B cell (primary cell): ENCODE results near the gene CRACR2A. TPM values are rescaled to one million over a fixed set of nuclear protein-coding genes. Genes with fewer than 3 reads are reported as not detected.

Experiments
- ATAC-seq: fragments of 200-7000 bp; cut with Tn5 transposase; one replicate; pipeline ENCODE4 v1.10.0; 2021; ENCODE audit warnings: low read depth, mild to moderate bottlenecking, moderate number of reproducible peaks, moderate library complexity
- CTCF ChIA-PET: fragments of 350-600 bp; sonication (Branson Sonifier 250); formaldehyde crosslinking; loops from one replicate; lab custom pipeline; 2021; ENCODE audit warnings: antibody characterized with exemption, inconsistent platforms; lab: Charles Lee
- POLR2A ChIA-PET: fragments of 350-600 bp; sonication (Branson Sonifier 250); formaldehyde crosslinking; loops from one replicate; lab custom pipeline; 2021; ENCODE audit warnings: antibody characterized with exemption; lab: Charles Lee
- DNase-seq: peaks from one replicate; pipeline ENCODE4 v3.0.0; 2013
- H2AFZ ChIP-seq: 2 replicates; pipeline ENCODE4 v1.6.1; 2012; ENCODE audit warnings: mild to moderate bottlenecking, low read depth, low read length; ENCODE audit not compliant: insufficient read depth, poor library complexity, severe bottlenecking
- H3K27ac ChIP-seq, 2 donors: 1 replicate in 1 of 2; 2 replicates in 1 of 2; pipeline ENCODE4 v1.5.1; 2012 to 2013; ENCODE audit warnings: low read length in 2 of 2, mild to moderate bottlenecking in 2 of 2, moderate library complexity in 1 of 2
- H3K27me3 ChIP-seq, 4 experiments: fragments of 200-600 bp in 1 of 4; sonication (generic) in 1 of 4; replicated peaks in 1 of 4; 1 replicate in 2 of 4; 2 replicates in 2 of 4; pipeline versions ENCODE4 v1.6.1 to v1.7.0; 2013 to 2016; ENCODE audit warnings: low read length in 3 of 4, mild to moderate bottlenecking in 2 of 4, mixed read lengths in 1 of 4, moderate library complexity in 1 of 4; ENCODE audit not compliant: insufficient read depth in 4 of 4, control insufficient read depth in 3 of 4; ENCODE audit errors: control extremely low read depth in 1 of 4
- H3K36me3 ChIP-seq, 2 experiments: replicated peaks in 1 of 2; 1 replicate in 1 of 2; 2 replicates in 1 of 2; pipeline versions ENCODE4 v1.6.1 to v1.7.1; 2013; ENCODE audit warnings: low read length in 1 of 2; ENCODE audit not compliant: insufficient read depth in 2 of 2, control insufficient read depth in 1 of 2; ENCODE audit errors: control extremely low read depth in 1 of 2, extremely low read depth in 1 of 2
- H3K4me1 ChIP-seq, 2 donors: fragments of 200-600 bp in 1 of 2; sonication (generic) in 1 of 2; 1 replicate in 1 of 2; 2 replicates in 1 of 2; pipeline versions ENCODE4 v1.5.1 to v1.6.1; 2013 to 2017; ENCODE audit warnings: low read length in 2 of 2; ENCODE audit not compliant: control insufficient read depth in 2 of 2, insufficient read depth in 2 of 2
- H3K4me2 ChIP-seq: replicated peaks from 2 replicates; pipeline ENCODE3; 2012; ENCODE audit warnings: mild to moderate bottlenecking, low read depth, low read length; ENCODE audit not compliant: poor library complexity, severe bottlenecking
- H3K4me3 ChIP-seq, 5 experiments: fragments of 200-600 bp in 1 of 5; sonication (generic) in 1 of 5; 1 replicate in 3 of 5; 2 replicates in 2 of 5; pipeline versions ENCODE4 v1.5.1 to v1.7.0; 2011 to 2016; ENCODE audit warnings: low read length in 4 of 5, mild to moderate bottlenecking in 4 of 5, low read depth in 2 of 5, control low read depth in 1 of 5, moderate library complexity in 1 of 5; ENCODE audit not compliant: insufficient read depth in 1 of 5; ENCODE audit errors: control extremely low read depth in 1 of 5, extremely low read depth in 1 of 5
- H3K79me2 ChIP-seq: fragments of 200-600 bp; sonication (generic); one replicate; pipeline ENCODE4 v1.6.0; 2016; ENCODE audit warnings: low read length; ENCODE audit not compliant: control insufficient read depth, insufficient read depth
- H3K9ac ChIP-seq: fragments of 200-600 bp; sonication (generic); 2 replicates; pipeline ENCODE4 v1.6.1; 2017; ENCODE audit warnings: mild to moderate bottlenecking, low read length, moderate library complexity
- H3K9me3 ChIP-seq, 3 donors: one replicate each; pipeline versions ENCODE4 v1.6.1 to v1.7.1; 2013; ENCODE audit warnings: low read length in 2 of 3; ENCODE audit not compliant: control insufficient read depth in 2 of 3, insufficient read depth in 1 of 3; ENCODE audit errors: control extremely low read depth in 1 of 3
- H4K20me1 ChIP-seq: 2 replicates; pipeline ENCODE4 v1.6.0; 2012; ENCODE audit warnings: mild to moderate bottlenecking, low read length; ENCODE audit not compliant: insufficient read depth, control insufficient read depth, poor library complexity, severe bottlenecking
- H3K27ac Mint-ChIP-seq: one replicate; pipeline ENCODE4 v1.8.0; 2021; ENCODE audit warnings: mixed read lengths
- H3K27me3 Mint-ChIP-seq: one replicate; pipeline ENCODE4 v1.8.0; 2021; ENCODE audit warnings: mixed read lengths
- H3K4me1 Mint-ChIP-seq: one replicate; pipeline ENCODE4 v1.8.0; 2021; ENCODE audit warnings: mixed read lengths
- H3K4me3 Mint-ChIP-seq: one replicate; pipeline ENCODE4 v1.8.0; 2021; ENCODE audit warnings: mixed read lengths
- H3K9me3 Mint-ChIP-seq: one replicate; pipeline ENCODE4 v1.8.0; 2022; ENCODE audit warnings: mixed read lengths; ENCODE audit not compliant: insufficient read depth
- CTCF ChIP-seq: fragments of 200-600 bp; IDR thresholded peaks from one replicate; pipeline ENCODE4 v1.8.0; 2022; ENCODE audit warnings: antibody characterized with exemption, mild to moderate bottlenecking
- EZH2 ChIP-seq: IDR thresholded peaks from 2 replicates; pipeline ENCODE4 v1.6.1; 2012; ENCODE audit warnings: borderline replicate concordance, low read depth, mild to moderate bottlenecking, moderate library complexity, low read length; ENCODE audit not compliant: insufficient read depth, poor library complexity, severe bottlenecking
- WGBS: methylation state at CpG from one replicate; pipeline ENCODE4 v1.1.5; 2013; ENCODE audit warnings: missing lambda C conversion rate; ENCODE audit not compliant: insufficient coverage; 5-methylcytosine and 5-hydroxymethylcytosine counted together
- intact Hi-C: fragments of 100-400 bp; cut with micrococcal nuclease; formaldehyde crosslinking; loops from one replicate; pipeline ENCODE4 v1.10.0; 2022
- polyA plus RNA-seq: library from polyadenylated mRNA; depleted of rRNA; stranded (reverse); fragments of >200 nt; gene quantifications from 2 replicates; pipeline ENCODE4 v1.2.3, GENCODE V29; 2012
- total RNA-seq, 2 donors: library from RNA; stranded (reverse); fragments of 120-200 nt in 1 of 2; gene quantifications; 1 replicate in 1 of 2; 2 replicates in 1 of 2; pipeline versions ENCODE4 v1.2.3 to v1.2.4, GENCODE V29; 2013 to 2022

Gene CRACR2A
- total and polyA plus RNA-seq, 2 donors (not counting 1 experiment from before 2014, with no cell fraction given): 15.2 to 26.1 TPM

GRCh38 chr12:3673981-3674708 lies 78.8 kb downstream of the CRACR2A start:
- Histone ChIP-seq H3K9ac (no peak overlapping the region), H3K27me3 (no peaks in the 10 kb centered on the region), H4K20me1 (no peaks in the 10 kb centered on the region), H3K9me3 (no peaks in the 10 kb centered on the region), H2AFZ (no peak overlapping the region), H3K4me1 (no peaks in the 10 kb centered on the region), H3K36me3 (peaks cover 20 to 80% of the 10 kb centered on the region in 2 experiments), H3K27ac (no peak overlapping the region), H3K4me3 (no peak overlapping the region), H3K79me2 (no peaks in the 10 kb centered on the region), H3K4me2 (no peak overlapping the region)
- intact Hi-C loops: no loop called here
- no peak for DNase-seq
- CTCF ChIA-PET: interaction anchor here (0.6 kb wide), 1 partner anchor 18 kb away, joined by 3 read pairs; no protein-coding TSS in a partner anchor
- no peak overlapping the region for H3K27ac Mint-ChIP-seq
- no peaks in the 10 kb centered on the region for H3K4me1 Mint-ChIP-seq
- no peak for TF ChIP-seq EZH2
- TF ChIP-seq CTCF: no peak
- no peak overlapping the region for H3K4me3 Mint-ChIP-seq
- no peak for ATAC-seq
- no peaks in the 10 kb centered on the region for H3K9me3 Mint-ChIP-seq
- POLR2A ChIA-PET: no interaction called here
- H3K27me3 Mint-ChIP-seq: no peaks in the 10 kb centered on the region
- WGBS: 95% methylated on average over 9 of the region's 9 CpGs

- no peaks in the 10 kb centered on the region for H3K9me3 ChIP-seq
- no peaks in the 10 kb centered on the region for H3K79me2 ChIP-seq
- DNase-seq (no peak), ATAC-seq (no peak)
- TF ChIP-seq CTCF: no peak
- TF ChIP-seq EZH2: no peak
- no peaks in the 10 kb centered on the region for H3K27me3 ChIP-seq
- Mint-ChIP-seq H3K27me3 (no peaks in the 10 kb centered on the region), H3K9me3 (no peaks in the 10 kb centered on the region), H3K27ac (no peak overlapping the region), H3K4me1 (no peaks in the 10 kb centered on the region), H3K4me3 (no peak overlapping the region)
- ChIA-PET CTCF (interaction anchor here (1.0 kb wide), 1 partner anchor 14 kb away, joined by 3 read pairs; no protein-coding TSS in a partner anchor), POLR2A (no interaction called here)
- H3K36me3 ChIP-seq: peaks cover 16 to 80% of the 10 kb centered on the region in 2 experiments
- H3K27ac ChIP-seq: no peak overlapping the region
- WGBS: 80% methylated on average over 1 of the region's 2 CpGs
- no peak overlapping the region for H3K4me2 ChIP-seq
- no peaks in the 10 kb centered on the region for H4K20me1 ChIP-seq
- H3K4me1 ChIP-seq: no peaks in the 10 kb centered on the region
- intact Hi-C loops: no loop called here
- H2AFZ ChIP-seq: no peak overlapping the region
- H3K4me3 ChIP-seq: no peak overlapping the region
- no peak overlapping the region for H3K9ac ChIP-seq
Observed at GRCh38 chr12:3672113-3672509, 80.8 kb downstream of the CRACR2A start.
